ENCODE results near the gene AMFR. TPM values are rescaled to one million over a fixed set of nuclear protein-coding genes. Genes with fewer than 3 reads are reported as not detected.
A peak's percentile ranks its signal among the peaks of the same experiment; 100 is the strongest.

Gene AMFR
- total and polyA plus RNA-seq, 2 of the 13 experiments (the other 11 are each of a cell fraction or from before 2014, with no cell fraction given) = 52.9 to 108 TPM

DNA sequence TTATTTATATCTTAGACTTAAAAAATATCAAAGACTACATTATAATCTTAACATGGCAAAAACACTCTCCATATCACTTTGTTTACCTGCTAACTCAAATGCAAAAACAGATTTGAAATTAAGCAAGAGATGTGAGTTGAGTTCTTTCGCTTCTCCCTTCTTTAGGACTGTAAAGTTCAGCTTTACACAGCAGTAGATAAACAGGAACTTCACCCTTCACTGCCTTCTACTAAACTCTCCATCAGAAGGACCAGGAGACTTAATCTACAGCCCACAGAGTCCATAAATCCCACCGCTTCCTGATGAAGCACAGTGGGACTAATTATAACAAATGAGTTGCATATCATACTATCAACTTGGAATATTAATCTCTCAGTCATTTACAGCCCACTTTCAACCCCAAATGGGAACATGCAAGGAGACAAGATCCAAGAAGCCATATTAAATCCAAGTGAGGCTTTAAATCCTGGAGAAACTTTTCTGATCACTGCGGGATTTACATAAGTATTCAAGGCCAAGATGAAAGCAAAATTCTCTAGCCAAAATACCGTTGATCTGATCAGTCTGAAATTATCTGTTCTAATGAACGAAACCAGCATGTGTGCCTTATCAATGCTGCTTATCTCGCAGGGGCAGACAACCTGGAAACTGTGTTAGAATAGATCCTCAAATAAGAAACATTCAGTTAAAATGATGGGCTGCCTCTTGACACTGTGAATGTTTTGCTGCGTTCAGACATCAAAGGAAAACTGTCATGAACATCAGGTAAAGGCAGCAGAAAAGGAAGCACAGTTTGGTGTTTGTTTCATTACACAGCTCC, 1.6 kb downstream of the AMFR start (continued):
- TF ChIP-seq, protein P1, sequence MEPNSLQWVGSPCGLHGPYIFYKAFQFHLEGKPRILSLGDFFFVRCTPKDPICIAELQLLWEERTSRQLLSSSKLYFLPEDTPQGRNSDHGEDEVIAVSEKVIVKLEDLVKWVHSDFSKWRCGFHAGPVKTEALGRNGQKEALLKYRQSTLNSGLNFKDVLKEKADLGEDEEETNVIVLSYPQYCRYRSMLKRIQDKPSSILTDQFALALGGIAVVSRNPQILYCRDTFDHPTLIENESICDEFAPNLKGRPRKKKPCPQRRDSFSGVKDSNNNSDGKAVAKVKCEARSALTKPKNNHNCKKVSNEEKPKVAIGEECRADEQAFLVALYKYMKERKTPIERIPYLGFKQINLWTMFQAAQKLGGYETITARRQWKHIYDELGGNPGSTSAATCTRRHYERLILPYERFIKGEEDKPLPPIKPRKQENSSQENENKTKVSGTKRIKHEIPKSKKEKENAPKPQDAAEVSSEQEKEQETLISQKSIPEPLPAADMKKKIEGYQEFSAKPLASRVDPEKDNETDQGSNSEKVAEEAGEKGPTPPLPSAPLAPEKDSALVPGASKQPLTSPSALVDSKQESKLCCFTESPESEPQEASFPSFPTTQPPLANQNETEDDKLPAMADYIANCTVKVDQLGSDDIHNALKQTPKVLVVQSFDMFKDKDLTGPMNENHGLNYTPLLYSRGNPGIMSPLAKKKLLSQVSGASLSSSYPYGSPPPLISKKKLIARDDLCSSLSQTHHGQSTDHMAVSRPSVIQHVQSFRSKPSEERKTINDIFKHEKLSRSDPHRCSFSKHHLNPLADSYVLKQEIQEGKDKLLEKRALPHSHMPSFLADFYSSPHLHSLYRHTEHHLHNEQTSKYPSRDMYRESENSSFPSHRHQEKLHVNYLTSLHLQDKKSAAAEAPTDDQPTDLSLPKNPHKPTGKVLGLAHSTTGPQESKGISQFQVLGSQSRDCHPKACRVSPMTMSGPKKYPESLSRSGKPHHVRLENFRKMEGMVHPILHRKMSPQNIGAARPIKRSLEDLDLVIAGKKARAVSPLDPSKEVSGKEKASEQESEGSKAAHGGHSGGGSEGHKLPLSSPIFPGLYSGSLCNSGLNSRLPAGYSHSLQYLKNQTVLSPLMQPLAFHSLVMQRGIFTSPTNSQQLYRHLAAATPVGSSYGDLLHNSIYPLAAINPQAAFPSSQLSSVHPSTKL (CRISPR knock-in tag; IDR thresholded peaks at IDR 0.05) = no peak
- TF ChIP-seq KDM6A (CRISPR knock-in tag; IDR thresholded peaks at IDR 0.05; ENCODE audit: low read depth) (no peak), SRF (IDR thresholded peaks at IDR 0.05; ENCODE audit: low read depth, low read length) (no peak), ZNF792 (CRISPR knock-in tag; IDR thresholded peaks at IDR 0.05) (peak; percentile 16; the same call in 1 of the 2 replicates), AGO2 (optimal IDR thresholded peaks at IDR 0.05; ENCODE audit: low read depth, low read length) (no peak), ZFY (CRISPR knock-in tag; IDR thresholded peaks at IDR 0.05) (peak; percentile 15; the same call in 1 of the 2 replicates), ZNF12 (CRISPR knock-in tag; IDR thresholded peaks at IDR 0.05) (no peak), CEBPG (CRISPR knock-in tag; IDR thresholded peaks at IDR 0.05) (peak; percentile 27; the same call in 1 of the 2 replicates), ZNF605 (CRISPR knock-in tag; IDR thresholded peaks at IDR 0.05) (no peak), ZNF652 (CRISPR knock-in tag; IDR thresholded peaks at IDR 0.05; ENCODE audit: borderline replicate concordance, low read depth) (0 out of 2 replicates have a peak, but pooled peaks have one; percentile 6), ZMAT3 (CRISPR knock-in tag; conservative IDR thresholded peaks at IDR 0.05) (peak; percentile 48; the same call in 1 of the 2 replicates), ZNF724P (CRISPR knock-in tag; IDR thresholded peaks at IDR 0.05; ENCODE audit: borderline replicate concordance) (no peak), SIX4 (CRISPR knock-in tag; IDR thresholded peaks at IDR 0.05) (no peak), HCFC1 (IDR thresholded peaks at IDR 0.05; ENCODE audit: low read depth, low read length) (no peak), KDM5A (IDR thresholded peaks at IDR 0.05; ENCODE audit: borderline replicate concordance, low read length) (no peak; the same call in 1 of the 2 replicates), NFIB (CRISPR knock-in tag; IDR thresholded peaks at IDR 0.05; ENCODE audit: borderline replicate concordance) (no peak), FOXK1 (CRISPR knock-in tag; IDR thresholded peaks at IDR 0.05; ENCODE audit: borderline replicate concordance, low read depth) (peak; percentile 26; the same call in 1 of the 2 replicates)
- TF ChIP-seq, protein P2, sequence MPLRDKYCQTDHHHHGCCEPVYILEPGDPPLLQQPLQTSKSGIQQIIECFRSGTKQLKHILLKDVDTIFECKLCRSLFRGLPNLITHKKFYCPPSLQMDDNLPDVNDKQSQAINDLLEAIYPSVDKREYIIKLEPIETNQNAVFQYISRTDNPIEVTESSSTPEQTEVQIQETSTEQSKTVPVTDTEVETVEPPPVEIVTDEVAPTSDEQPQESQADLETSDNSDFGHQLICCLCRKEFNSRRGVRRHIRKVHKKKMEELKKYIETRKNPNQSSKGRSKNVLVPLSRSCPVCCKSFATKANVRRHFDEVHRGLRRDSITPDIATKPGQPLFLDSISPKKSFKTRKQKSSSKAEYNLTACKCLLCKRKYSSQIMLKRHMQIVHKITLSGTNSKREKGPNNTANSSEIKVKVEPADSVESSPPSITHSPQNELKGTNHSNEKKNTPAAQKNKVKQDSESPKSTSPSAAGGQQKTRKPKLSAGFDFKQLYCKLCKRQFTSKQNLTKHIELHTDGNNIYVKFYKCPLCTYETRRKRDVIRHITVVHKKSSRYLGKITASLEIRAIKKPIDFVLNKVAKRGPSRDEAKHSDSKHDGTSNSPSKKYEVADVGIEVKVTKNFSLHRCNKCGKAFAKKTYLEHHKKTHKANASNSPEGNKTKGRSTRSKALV (CRISPR knock-in tag; IDR thresholded peaks at IDR 0.05) = peak; percentile 64; the same call in 1 of the 2 replicates
- TF ChIP-seq, protein P3, sequence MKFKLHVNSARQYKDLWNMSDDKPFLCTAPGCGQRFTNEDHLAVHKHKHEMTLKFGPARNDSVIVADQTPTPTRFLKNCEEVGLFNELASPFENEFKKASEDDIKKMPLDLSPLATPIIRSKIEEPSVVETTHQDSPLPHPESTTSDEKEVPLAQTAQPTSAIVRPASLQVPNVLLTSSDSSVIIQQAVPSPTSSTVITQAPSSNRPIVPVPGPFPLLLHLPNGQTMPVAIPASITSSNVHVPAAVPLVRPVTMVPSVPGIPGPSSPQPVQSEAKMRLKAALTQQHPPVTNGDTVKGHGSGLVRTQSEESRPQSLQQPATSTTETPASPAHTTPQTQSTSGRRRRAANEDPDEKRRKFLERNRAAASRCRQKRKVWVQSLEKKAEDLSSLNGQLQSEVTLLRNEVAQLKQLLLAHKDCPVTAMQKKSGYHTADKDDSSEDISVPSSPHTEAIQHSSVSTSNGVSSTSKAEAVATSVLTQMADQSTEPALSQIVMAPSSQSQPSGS (CRISPR knock-in tag; IDR thresholded peaks at IDR 0.05) = no peak
- TF ChIP-seq, protein P4, sequence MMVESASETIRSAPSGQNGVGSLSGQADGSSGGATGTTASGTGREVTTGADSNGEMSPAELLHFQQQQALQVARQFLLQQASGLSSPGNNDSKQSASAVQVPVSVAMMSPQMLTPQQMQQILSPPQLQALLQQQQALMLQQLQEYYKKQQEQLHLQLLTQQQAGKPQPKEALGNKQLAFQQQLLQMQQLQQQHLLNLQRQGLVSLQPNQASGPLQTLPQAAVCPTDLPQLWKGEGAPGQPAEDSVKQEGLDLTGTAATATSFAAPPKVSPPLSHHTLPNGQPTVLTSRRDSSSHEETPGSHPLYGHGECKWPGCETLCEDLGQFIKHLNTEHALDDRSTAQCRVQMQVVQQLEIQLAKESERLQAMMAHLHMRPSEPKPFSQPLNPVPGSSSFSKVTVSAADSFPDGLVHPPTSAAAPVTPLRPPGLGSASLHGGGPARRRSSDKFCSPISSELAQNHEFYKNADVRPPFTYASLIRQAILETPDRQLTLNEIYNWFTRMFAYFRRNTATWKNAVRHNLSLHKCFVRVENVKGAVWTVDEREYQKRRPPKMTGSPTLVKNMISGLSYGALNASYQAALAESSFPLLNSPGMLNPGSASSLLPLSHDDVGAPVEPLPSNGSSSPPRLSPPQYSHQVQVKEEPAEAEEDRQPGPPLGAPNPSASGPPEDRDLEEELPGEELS (CRISPR knock-in tag; IDR thresholded peaks at IDR 0.05) = 0 out of 2 replicates have a peak, but pooled peaks have one; percentile 21
- TF ChIP-seq, protein P5, sequence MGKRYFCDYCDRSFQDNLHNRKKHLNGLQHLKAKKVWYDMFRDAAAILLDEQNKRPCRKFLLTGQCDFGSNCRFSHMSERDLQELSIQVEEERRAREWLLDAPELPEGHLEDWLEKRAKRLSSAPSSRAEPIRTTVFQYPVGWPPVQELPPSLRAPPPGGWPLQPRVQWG (CRISPR knock-in tag; IDR thresholded peaks at IDR 0.05; ENCODE audit: borderline replicate concordance, low read depth) = no peak
